Measurements from ENCODE around the gene PTPRT.

PTPRT gene

GRCh38 chr20:43189554-43190331, at the start of gene PTPRT:
TSS of gene PTPRT (minus strand) at chr20:43189906. CDS start at chr20:43189733, 173 bp downstream.
- H3K27me3 Mint-ChIP-seq, result peaks cover 49% of the 10 kb centered on the region
- no peak within 1 kb of the TSS for H3K4me3 Mint-ChIP-seq
- intact Hi-C loops (cut with micrococcal nuclease), result no loop called here

DNA sequence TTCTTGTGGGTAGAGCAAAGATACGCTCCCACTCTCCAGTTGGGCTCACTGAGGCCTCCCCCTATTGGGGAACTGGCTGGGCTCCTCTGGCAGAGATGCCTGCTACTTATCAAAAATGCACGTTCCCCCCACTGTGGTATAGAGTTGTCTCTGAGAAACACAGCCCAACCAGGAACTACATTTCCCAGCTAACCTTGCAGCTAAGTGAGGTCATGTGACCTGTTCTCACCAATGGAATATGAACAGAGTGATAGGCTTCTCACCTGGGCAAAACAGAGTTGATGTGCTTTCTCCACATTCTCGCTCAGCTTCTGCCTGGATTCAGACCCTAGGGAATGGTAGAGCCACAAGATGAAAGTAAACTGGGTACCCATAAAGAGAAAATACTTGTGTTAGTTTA, 49.1 kb upstream of the PTPRT start:
- H3K4me1 Mint-ChIP-seq (ENCODE audit: low read depth), result no peaks in the 10 kb centered on the region
- peaks cover 12% of the 10 kb centered on the region for H3K9me3 Mint-ChIP-seq
- intact Hi-C loops (cut with micrococcal nuclease), result no loop called here
- H3K36me3 Mint-ChIP-seq (ENCODE audit: low read depth), result no peaks in the 10 kb centered on the region
- no peak overlapping the region for H3K27ac Mint-ChIP-seq
- no peak overlapping the region for H3K4me3 Mint-ChIP-seq
- peaks cover 3% of the 10 kb centered on the region for H3K27me3 Mint-ChIP-seq

More at GRCh38 chr20:43189554-43190331, at the start of gene PTPRT:
- Mint-ChIP-seq H3K4me1 (ENCODE audit: low read depth) (no peaks in the 10 kb centered on the region), H3K9me3 (no peaks in the 10 kb centered on the region), H3K36me3 (ENCODE audit: low read depth) (no peaks in the 10 kb centered on the region), H3K27ac (no peak within 1 kb of the TSS)

DNA sequence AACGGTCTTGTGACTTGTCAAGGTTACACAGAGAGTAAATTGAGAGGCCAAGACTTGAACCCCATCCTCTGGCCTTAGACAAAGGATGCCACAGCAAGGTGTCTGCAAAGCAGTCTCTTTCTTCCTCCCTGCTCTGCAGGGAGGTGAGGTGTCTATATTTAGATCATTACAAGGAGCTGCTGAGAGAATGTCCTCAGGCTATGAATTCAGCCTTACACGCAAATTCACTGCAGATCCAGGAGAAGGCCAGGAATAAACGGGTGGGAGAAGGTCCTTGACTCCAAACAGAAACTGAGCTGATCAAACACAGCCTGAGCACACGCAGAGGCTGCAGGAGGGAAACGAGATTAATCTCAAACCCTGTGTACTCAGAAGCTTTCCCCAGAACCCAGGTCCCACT, 48.6 kb upstream of the PTPRT start:
- H3K9me3 Mint-ChIP-seq, result peaks cover 12% of the 10 kb centered on the region
- no peaks in the 10 kb centered on the region for H3K36me3 Mint-ChIP-seq (ENCODE audit: low read depth)
- intact Hi-C loops (cut with micrococcal nuclease), result no loop called here
- no peak overlapping the region for H3K27ac Mint-ChIP-seq
- H3K4me3 Mint-ChIP-seq, result no peak overlapping the region
- no peaks in the 10 kb centered on the region for H3K4me1 Mint-ChIP-seq (ENCODE audit: low read depth)
- peaks cover under 1% of the 10 kb centered on the region for H3K27me3 Mint-ChIP-seq

DNA sequence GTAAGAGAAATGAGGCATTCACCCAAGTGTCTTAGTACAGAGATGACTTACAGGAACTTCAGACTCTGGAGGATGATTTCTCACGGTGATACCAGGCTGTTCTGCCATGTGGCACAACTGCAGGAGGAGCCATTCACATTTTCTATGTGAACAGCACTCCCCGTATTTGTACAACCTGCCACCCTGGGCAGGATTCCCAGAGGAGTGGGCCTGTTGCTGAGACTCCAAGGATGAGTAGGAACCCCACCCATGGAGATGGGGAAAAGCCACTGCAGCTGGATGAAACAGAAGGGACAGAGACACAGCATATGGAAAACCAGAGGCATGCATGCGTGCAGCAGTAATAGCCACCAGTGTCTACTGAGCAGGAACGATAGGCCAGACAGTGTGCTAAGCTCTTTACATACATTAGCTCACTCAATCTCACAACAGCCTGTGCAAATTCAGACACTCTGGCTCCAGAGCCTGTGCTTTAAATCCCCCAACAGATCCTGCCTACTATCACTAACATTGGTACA, 48.0 kb upstream of the PTPRT start:
- Mint-ChIP-seq H3K27ac (no peak overlapping the region), H3K4me1 (ENCODE audit: low read depth) (no peaks in the 10 kb centered on the region), H3K36me3 (ENCODE audit: low read depth) (no peaks in the 10 kb centered on the region), H3K9me3 (peaks cover 12% of the 10 kb centered on the region), H3K4me3 (no peak overlapping the region), H3K27me3 (no peaks in the 10 kb centered on the region)
- intact Hi-C loops (cut with micrococcal nuclease), result no loop called here

- intact Hi-C loops (cut with micrococcal nuclease), result no loop called here
- no peak overlapping the region for H3K27ac Mint-ChIP-seq
- H3K4me1 Mint-ChIP-seq (ENCODE audit: low read depth), result no peaks in the 10 kb centered on the region
- H3K36me3 Mint-ChIP-seq (ENCODE audit: low read depth), result no peaks in the 10 kb centered on the region
- no peaks in the 10 kb centered on the region for H3K27me3 Mint-ChIP-seq
- H3K4me3 Mint-ChIP-seq, result no peak overlapping the region
- H3K9me3 Mint-ChIP-seq, result peaks cover 12% of the 10 kb centered on the region
Measured at GRCh38 chr20:43235998-43236397, 46.3 kb upstream of the PTPRT start.

DNA sequence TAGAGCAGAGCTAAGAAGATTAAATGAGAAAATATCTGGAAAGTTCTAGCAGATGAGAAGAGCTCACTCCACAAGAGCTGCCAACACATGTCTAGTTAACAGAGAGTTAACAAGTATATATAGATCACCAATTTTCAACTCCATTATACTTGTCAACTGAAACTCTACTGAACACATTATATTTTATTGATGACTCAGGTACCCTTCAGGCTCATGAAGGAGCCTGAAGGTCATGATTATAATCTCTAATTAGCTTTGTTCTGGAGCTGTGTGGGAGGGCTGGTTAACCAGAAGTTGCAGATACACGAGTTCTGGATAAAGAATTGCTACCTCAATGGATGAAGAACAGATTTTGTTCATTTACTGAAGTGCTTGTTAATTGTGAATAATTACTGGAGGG, 42.1 kb upstream of the PTPRT start:
- Mint-ChIP-seq H3K4me3 (no peak overlapping the region), H3K27ac (no peak overlapping the region), H3K4me1 (ENCODE audit: low read depth) (no peaks in the 10 kb centered on the region), H3K27me3 (no peaks in the 10 kb centered on the region), H3K36me3 (ENCODE audit: low read depth) (no peaks in the 10 kb centered on the region), H3K9me3 (no peaks in the 10 kb centered on the region)
- intact Hi-C loops (cut with micrococcal nuclease), result no loop called here

- H3K27ac Mint-ChIP-seq, result no peak overlapping the region
- H3K4me1 Mint-ChIP-seq (ENCODE audit: low read depth), result no peaks in the 10 kb centered on the region
- intact Hi-C loops (cut with micrococcal nuclease), result no loop called here
- H3K9me3 Mint-ChIP-seq, result no peaks in the 10 kb centered on the region
- H3K36me3 Mint-ChIP-seq (ENCODE audit: low read depth), result no peaks in the 10 kb centered on the region
- H3K4me3 Mint-ChIP-seq, result no peak overlapping the region
- no peaks in the 10 kb centered on the region for H3K27me3 Mint-ChIP-seq
Measured at GRCh38 chr20:43229696-43230095, 40.0 kb upstream of the PTPRT start.

DNA sequence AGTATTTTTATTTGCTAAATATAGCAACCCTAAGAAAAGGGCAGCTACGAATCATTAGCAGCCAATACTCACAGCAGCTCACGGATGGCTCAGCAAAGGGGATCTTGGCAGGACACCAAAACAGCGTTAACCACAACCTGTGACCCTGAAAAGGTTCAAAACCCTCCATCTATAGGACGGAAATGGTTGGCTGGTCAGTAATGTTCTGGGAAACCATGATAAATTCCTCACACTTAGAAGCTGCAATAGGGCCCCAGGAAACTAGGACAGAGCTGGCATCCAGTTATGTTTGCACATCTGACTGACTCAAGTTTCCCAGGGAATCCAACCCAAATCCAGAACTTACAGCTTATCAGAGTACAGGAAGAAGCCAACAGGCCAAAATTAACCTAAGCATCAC, 30.9 kb upstream of the PTPRT start:
- H3K4me1 Mint-ChIP-seq (ENCODE audit: low read depth), result no peaks in the 10 kb centered on the region
- H3K36me3 Mint-ChIP-seq (ENCODE audit: low read depth), result no peaks in the 10 kb centered on the region
- H3K4me3 Mint-ChIP-seq, result no peak overlapping the region
- intact Hi-C loops (cut with micrococcal nuclease), result no loop called here
- H3K9me3 Mint-ChIP-seq, result no peaks in the 10 kb centered on the region
- no peak overlapping the region for H3K27ac Mint-ChIP-seq
- H3K27me3 Mint-ChIP-seq, result no peaks in the 10 kb centered on the region

- intact Hi-C loops (cut with micrococcal nuclease), result no loop called here
- Mint-ChIP-seq H3K4me3 (no peak overlapping the region), H3K27me3 (no peaks in the 10 kb centered on the region), H3K9me3 (peaks cover 4% of the 10 kb centered on the region), H3K27ac (no peak overlapping the region), H3K36me3 (ENCODE audit: low read depth) (no peaks in the 10 kb centered on the region), H3K4me1 (ENCODE audit: low read depth) (no peaks in the 10 kb centered on the region)
Measured at GRCh38 chr20:43210901-43211300, 21.2 kb upstream of the PTPRT start.

GRCh38 chr20:43209831-43210230, 20.1 kb upstream of the PTPRT start:
- Mint-ChIP-seq H3K4me3 (no peak overlapping the region), H3K9me3 (peaks cover 9% of the 10 kb centered on the region), H3K27me3 (no peaks in the 10 kb centered on the region), H3K4me1 (ENCODE audit: low read depth) (no peaks in the 10 kb centered on the region), H3K36me3 (ENCODE audit: low read depth) (no peaks in the 10 kb centered on the region), H3K27ac (no peak overlapping the region)
- intact Hi-C loops (cut with micrococcal nuclease), result no loop called here

GRCh38 chr20:43205699-43206098, 16.0 kb upstream of the PTPRT start:
- H3K4me1 Mint-ChIP-seq (ENCODE audit: low read depth), result no peaks in the 10 kb centered on the region
- H3K27ac Mint-ChIP-seq, result no peak overlapping the region
- no peak overlapping the region for H3K4me3 Mint-ChIP-seq
- no peaks in the 10 kb centered on the region for H3K27me3 Mint-ChIP-seq
- peaks cover 9% of the 10 kb centered on the region for H3K9me3 Mint-ChIP-seq
- no peaks in the 10 kb centered on the region for H3K36me3 Mint-ChIP-seq (ENCODE audit: low read depth)
- intact Hi-C loops (cut with micrococcal nuclease), result no loop called here

DNA sequence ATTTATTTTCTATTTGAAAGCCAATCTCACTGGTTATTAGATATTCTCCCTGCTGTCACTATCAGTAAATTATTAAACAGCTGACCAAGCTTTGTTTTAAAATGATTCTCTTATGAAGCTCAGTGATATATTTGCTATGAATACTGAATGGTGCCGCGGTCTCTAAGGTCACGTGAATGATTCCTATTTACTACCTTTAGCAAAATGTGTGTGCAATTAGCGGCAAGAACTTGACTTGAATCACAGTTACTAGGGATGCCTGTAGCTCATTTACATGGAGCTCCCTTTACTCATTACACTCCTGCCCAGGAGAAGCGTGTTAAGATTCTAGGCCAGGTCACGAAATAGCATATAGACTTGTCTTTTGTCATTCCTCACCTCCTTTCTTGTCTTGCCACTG, 12.4 kb upstream of the PTPRT start:
- no peak overlapping the region for H3K27ac Mint-ChIP-seq
- no peaks in the 10 kb centered on the region for H3K36me3 Mint-ChIP-seq (ENCODE audit: low read depth)
- H3K4me3 Mint-ChIP-seq, result no peak overlapping the region
- intact Hi-C loops (cut with micrococcal nuclease), result no loop called here
- peaks cover 9% of the 10 kb centered on the region for H3K9me3 Mint-ChIP-seq
- no peaks in the 10 kb centered on the region for H3K4me1 Mint-ChIP-seq (ENCODE audit: low read depth)
- no peaks in the 10 kb centered on the region for H3K27me3 Mint-ChIP-seq

DNA sequence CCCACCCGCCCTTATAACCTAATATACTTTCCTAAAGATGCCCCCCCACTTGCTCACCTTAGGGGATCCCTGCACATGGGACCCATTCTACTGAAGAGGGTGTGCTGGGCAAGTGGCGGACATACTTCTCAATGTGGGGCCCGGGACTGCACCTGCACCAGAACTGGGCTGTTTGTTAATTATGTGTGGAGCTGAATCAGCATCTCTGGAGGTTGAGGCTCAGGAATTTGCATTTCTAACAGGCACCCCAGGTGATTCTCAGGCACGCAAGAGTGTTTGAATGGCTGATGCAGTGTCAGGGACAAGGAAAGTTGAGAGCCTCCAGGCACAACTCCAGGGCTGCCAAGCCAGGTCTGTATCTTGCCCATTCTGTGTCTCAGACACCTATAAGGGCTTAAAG, 8.9 kb upstream of the PTPRT start:
- Mint-ChIP-seq H3K4me3 (no peak overlapping the region), H3K27ac (no peak overlapping the region), H3K4me1 (ENCODE audit: low read depth) (no peaks in the 10 kb centered on the region), H3K9me3 (no peaks in the 10 kb centered on the region), H3K36me3 (ENCODE audit: low read depth) (no peaks in the 10 kb centered on the region), H3K27me3 (no peaks in the 10 kb centered on the region)
- intact Hi-C loops (cut with micrococcal nuclease), result no loop called here

DNA sequence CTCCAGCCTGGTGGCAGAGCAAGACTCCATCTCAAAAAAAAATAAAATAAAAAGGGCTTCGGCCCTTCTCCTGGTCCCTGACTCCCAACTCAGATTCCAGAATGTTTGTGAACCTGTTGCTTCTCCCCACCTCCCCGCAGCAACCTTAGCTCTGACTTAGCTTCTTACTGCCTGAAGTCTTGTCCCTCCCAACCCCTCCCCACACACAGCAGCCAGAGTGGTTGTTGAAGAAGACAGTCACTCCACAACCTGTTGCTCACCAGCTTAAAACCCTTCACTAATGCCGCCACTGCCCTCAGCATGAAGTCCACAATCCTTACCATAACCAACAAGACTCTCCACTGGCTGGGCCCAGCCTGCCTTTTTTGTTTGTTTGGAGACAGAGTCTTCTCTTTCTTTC, 6.5 kb upstream of the PTPRT start:
- no peak overlapping the region for H3K27ac Mint-ChIP-seq
- no peaks in the 10 kb centered on the region for H3K4me1 Mint-ChIP-seq (ENCODE audit: low read depth)
- no peak overlapping the region for H3K4me3 Mint-ChIP-seq
- H3K36me3 Mint-ChIP-seq (ENCODE audit: low read depth), result no peaks in the 10 kb centered on the region
- H3K9me3 Mint-ChIP-seq, result no peaks in the 10 kb centered on the region
- peaks cover 10% of the 10 kb centered on the region for H3K27me3 Mint-ChIP-seq
- intact Hi-C loops (cut with micrococcal nuclease), result no loop called here

GRCh38 chr20:43194137-43194536, 4.4 kb upstream of the PTPRT start:
- H3K36me3 Mint-ChIP-seq (ENCODE audit: low read depth), result no peaks in the 10 kb centered on the region
- peaks cover 26% of the 10 kb centered on the region for H3K27me3 Mint-ChIP-seq
- H3K4me1 Mint-ChIP-seq (ENCODE audit: low read depth), result no peaks in the 10 kb centered on the region
- no peak overlapping the region for H3K4me3 Mint-ChIP-seq
- intact Hi-C loops (cut with micrococcal nuclease), result no loop called here
- H3K27ac Mint-ChIP-seq, result no peak overlapping the region
- H3K9me3 Mint-ChIP-seq, result no peaks in the 10 kb centered on the region

Measured in dendritic cell treated with granulocyte-macrophage colony-stimulating factor and Interleukin-4, amounts not matched to agents 40 ng/mL and 50 ng/mL, for 4 days (primary cell).